H1 (cell line): ENCODE measurements around the gene FNDC1.

Source experiments
- CEBPB ChIP-seq: IDR thresholded peaks from 2 replicates; pipeline ENCODE4 v1.6.1; 2012; ENCODE audit warnings: low read depth, low read length
- CHD2 ChIP-seq: IDR thresholded peaks from 2 replicates; pipeline ENCODE4 v1.6.1; 2012; ENCODE audit warnings: low read length, improper control_type of control experiment
- CTCF ChIP-seq, 3 experiments: IDR thresholded peaks; 1 replicate in 2 of 3; 2 replicates in 1 of 3; pipeline versions ENCODE4 v1.5.1 to v1.6.1; 2011; ENCODE audit warnings: low read length in 3 of 3, mild to moderate bottlenecking in 3 of 3, inconsistent platforms in 2 of 3, low read depth in 1 of 3, moderate library complexity in 1 of 3; ENCODE audit not compliant: insufficient read depth in 1 of 3; ENCODE audit errors: control extremely low read depth in 1 of 3
- EZH2 ChIP-seq: fragments of 200-600 bp; sonication (generic); IDR thresholded peaks from 2 replicates; pipeline ENCODE4 v1.7.1; 2012; ENCODE audit warnings: low read depth, mild to moderate bottlenecking, moderate library complexity, low read length, inconsistent platforms; ENCODE audit not compliant: severe bottlenecking
- GABPA ChIP-seq: IDR thresholded peaks from 2 replicates; pipeline ENCODE4 v1.6.1; 2011; ENCODE audit warnings: mild to moderate bottlenecking, low read length, moderate library complexity, borderline replicate concordance; ENCODE audit not compliant: insufficient read depth
- POLR2A ChIP-seq, 2 experiments: IDR thresholded peaks; 1 replicate in 1 of 2; 2 replicates in 1 of 2; pipeline ENCODE4 v1.6.1; 2011; ENCODE audit warnings: low read depth in 2 of 2, low read length in 2 of 2, mild to moderate bottlenecking in 2 of 2; ENCODE audit errors: control extremely low read depth in 1 of 2
- TAF1 ChIP-seq: IDR thresholded peaks from 2 replicates; pipeline ENCODE4 v1.6.1; 2011; ENCODE audit warnings: mild to moderate bottlenecking, low read depth, low read length
- TAF7 ChIP-seq: optimal IDR thresholded peaks from 2 replicates; pipeline ENCODE3; 2011; ENCODE audit warnings: low read depth, mild to moderate bottlenecking, inconsistent platforms, low read length, moderate library complexity, borderline replicate concordance
- YY1 ChIP-seq: IDR thresholded peaks from 2 replicates; pipeline ENCODE4 v1.6.1; 2011; ENCODE audit warnings: low read depth, mild to moderate bottlenecking, low read length
- TF ChIP-seq, protein P1 (sequence below): fragments of 300-600 bp; sonication (generic); IDR thresholded peaks from 2 replicates; pipeline ENCODE4 v1.7.1; 2012; ENCODE audit warnings: low read length, moderate library complexity, mild to moderate bottlenecking, inconsistent platforms; ENCODE audit not compliant: insufficient replicate concordance

GRCh38 chr6:159122453-159122852 lies 46.7 kb upstream of the FNDC1 start:
- no peak for TF ChIP-seq POLR2A (IDR thresholded peaks at IDR 0.05; ENCODE audit: control extremely low read depth in 1 of 2, low read depth in 2 of 2, low read length in 2 of 2)
- no peak for TF ChIP-seq CEBPB
- TF ChIP-seq YY1: no peak
- TF ChIP-seq TAF7: no peak
- no peak for TF ChIP-seq CTCF (IDR thresholded peaks at IDR 0.05; ENCODE audit: control extremely low read depth in 1 of 3, insufficient read depth in 1 of 3, low read depth in 1 of 3, low read length in 3 of 3)
- TF ChIP-seq, protein P1, sequence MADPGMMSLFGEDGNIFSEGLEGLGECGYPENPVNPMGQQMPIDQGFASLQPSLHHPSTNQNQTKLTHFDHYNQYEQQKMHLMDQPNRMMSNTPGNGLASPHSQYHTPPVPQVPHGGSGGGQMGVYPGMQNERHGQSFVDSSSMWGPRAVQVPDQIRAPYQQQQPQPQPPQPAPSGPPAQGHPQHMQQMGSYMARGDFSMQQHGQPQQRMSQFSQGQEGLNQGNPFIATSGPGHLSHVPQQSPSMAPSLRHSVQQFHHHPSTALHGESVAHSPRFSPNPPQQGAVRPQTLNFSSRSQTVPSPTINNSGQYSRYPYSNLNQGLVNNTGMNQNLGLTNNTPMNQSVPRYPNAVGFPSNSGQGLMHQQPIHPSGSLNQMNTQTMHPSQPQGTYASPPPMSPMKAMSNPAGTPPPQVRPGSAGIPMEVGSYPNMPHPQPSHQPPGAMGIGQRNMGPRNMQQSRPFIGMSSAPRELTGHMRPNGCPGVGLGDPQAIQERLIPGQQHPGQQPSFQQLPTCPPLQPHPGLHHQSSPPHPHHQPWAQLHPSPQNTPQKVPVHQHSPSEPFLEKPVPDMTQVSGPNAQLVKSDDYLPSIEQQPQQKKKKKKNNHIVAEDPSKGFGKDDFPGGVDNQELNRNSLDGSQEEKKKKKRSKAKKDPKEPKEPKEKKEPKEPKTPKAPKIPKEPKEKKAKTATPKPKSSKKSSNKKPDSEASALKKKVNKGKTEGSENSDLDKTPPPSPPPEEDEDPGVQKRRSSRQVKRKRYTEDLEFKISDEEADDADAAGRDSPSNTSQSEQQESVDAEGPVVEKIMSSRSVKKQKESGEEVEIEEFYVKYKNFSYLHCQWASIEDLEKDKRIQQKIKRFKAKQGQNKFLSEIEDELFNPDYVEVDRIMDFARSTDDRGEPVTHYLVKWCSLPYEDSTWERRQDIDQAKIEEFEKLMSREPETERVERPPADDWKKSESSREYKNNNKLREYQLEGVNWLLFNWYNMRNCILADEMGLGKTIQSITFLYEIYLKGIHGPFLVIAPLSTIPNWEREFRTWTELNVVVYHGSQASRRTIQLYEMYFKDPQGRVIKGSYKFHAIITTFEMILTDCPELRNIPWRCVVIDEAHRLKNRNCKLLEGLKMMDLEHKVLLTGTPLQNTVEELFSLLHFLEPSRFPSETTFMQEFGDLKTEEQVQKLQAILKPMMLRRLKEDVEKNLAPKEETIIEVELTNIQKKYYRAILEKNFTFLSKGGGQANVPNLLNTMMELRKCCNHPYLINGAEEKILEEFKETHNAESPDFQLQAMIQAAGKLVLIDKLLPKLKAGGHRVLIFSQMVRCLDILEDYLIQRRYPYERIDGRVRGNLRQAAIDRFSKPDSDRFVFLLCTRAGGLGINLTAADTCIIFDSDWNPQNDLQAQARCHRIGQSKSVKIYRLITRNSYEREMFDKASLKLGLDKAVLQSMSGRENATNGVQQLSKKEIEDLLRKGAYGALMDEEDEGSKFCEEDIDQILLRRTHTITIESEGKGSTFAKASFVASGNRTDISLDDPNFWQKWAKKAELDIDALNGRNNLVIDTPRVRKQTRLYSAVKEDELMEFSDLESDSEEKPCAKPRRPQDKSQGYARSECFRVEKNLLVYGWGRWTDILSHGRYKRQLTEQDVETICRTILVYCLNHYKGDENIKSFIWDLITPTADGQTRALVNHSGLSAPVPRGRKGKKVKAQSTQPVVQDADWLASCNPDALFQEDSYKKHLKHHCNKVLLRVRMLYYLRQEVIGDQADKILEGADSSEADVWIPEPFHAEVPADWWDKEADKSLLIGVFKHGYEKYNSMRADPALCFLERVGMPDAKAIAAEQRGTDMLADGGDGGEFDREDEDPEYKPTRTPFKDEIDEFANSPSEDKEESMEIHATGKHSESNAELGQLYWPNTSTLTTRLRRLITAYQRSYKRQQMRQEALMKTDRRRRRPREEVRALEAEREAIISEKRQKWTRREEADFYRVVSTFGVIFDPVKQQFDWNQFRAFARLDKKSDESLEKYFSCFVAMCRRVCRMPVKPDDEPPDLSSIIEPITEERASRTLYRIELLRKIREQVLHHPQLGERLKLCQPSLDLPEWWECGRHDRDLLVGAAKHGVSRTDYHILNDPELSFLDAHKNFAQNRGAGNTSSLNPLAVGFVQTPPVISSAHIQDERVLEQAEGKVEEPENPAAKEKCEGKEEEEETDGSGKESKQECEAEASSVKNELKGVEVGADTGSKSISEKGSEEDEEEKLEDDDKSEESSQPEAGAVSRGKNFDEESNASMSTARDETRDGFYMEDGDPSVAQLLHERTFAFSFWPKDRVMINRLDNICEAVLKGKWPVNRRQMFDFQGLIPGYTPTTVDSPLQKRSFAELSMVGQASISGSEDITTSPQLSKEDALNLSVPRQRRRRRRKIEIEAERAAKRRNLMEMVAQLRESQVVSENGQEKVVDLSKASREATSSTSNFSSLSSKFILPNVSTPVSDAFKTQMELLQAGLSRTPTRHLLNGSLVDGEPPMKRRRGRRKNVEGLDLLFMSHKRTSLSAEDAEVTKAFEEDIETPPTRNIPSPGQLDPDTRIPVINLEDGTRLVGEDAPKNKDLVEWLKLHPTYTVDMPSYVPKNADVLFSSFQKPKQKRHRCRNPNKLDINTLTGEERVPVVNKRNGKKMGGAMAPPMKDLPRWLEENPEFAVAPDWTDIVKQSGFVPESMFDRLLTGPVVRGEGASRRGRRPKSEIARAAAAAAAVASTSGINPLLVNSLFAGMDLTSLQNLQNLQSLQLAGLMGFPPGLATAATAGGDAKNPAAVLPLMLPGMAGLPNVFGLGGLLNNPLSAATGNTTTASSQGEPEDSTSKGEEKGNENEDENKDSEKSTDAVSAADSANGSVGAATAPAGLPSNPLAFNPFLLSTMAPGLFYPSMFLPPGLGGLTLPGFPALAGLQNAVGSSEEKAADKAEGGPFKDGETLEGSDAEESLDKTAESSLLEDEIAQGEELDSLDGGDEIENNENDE: no peak
- no peak for TF ChIP-seq GABPA
- no peak for TF ChIP-seq CHD2
- TF ChIP-seq TAF1: no peak
- no peak for TF ChIP-seq EZH2
